HG03378 (cell line): ENCODE measurements around the gene SLC22A16.

Experiments
- ATAC-seq: cut with Tn5 transposase; IDR thresholded peaks from one replicate; pipeline ENCODE4 v1.9.1; 2021; ENCODE audit warnings: mild to moderate bottlenecking, moderate library complexity; ENCODE audit not compliant: unreplicated experiment

Gene SLC22A16

GRCh38 chr6:110408901-110409300 lies 67.5 kb downstream of the SLC22A16 start:
- no peak for ATAC-seq

DNA sequence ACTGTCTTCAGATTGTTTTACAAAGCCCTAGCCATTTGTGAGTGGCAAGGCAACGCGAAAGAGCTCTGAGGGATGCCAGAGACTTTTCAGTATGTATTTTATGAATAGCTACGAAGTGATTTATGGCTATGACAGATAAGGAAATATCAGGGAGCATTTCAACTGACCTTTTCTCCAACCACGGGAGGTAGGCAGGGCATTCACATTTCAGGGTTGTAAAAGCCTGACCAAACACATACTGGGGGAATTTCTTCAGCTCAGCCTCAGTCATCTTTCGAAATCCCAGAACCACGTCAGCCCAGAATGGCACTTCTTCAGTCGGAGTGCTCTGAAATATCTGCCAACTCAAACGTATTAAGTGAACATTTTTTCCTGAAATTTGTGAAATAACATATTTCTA lies 71.8 kb downstream of the SLC22A16 start:
- no peak for ATAC-seq

DNA sequence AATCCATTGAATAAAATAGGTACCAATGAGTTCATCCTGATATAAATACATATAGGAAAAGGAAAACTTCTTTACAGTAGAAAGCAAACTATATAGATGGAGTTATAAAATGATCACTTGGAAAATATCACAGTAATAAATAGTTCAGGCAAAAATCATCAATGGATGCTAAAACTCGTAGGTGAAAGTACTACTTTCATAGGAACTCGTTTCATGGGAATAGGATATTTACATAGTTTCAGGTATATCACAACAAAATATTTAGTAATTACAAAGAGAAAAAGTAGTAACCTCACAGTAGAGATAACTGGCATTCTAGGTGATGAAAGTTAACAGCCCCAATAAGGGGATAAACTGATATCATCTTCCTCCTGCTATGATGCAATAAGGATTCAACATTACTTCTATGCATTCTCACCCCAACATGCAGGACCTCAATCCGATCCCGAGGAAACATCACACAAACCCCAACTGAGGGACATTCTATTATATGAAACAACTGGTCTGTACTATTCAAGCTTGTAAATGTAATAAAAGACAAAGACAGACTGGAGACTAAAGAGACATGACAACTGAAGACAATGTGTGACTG lies 74.7 kb downstream of the SLC22A16 start:
- no peak for ATAC-seq

DNA sequence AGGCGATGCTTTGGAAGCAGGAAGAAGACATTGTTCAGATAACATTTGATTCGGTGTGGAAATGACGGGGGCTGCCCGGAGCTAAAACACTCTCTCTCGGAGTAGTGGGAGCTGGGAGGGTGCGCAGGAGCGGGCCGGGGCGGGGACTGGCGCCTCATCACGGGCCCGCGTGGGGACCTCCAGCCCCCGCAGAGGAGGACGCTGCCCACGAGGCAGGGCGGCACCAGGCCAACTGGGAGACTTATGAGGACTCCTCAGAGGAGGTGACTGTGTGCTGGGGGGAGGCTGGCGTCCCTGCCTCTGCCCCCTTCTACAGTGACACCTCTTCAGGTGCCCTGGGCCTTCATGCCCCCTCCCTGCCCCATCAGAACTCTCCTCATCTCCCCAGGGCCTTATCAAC lies 76.2 kb downstream of the SLC22A16 start:
- no peak for ATAC-seq

DNA sequence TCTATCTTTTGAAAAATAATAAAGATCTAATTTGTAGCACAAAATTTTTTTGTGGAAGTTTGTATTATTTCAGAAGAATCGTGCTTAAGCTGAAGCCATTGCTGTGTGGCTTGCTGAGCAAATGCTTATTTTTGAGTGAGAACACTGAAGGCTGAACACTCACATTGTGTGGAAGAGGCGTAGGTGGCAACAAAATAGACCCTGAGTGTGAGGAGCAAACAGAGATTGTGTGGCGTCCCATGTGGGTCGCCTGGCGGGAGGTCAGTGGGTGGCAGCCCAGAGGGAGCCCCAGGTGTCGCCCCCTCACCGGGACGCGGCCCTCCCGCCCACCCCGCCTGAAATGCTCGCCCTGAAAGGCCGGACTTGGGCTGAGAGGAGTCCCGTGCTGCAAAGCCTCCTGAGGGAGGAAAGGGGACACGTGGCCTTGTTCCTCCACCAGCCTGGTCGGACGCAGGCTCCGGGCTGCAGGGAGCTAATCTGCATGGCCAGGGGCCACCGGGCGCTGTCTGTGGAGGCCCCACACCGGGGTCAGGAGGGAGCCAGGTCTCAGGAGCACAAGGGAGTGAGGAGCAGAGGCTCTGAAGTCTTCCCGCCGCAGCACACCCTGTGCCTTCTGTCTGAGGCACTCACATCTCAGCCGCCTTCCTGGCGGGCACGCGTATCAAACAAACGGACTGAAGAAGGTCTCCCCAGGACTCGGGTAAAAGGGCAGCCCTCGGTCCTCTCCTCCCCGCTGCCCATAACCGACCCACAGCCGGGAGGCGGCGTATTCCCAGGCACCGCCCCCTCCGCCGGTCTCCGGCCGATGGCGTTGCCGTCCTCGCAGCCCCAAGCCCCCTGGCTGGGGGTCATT lies 77.0 kb downstream of the SLC22A16 start:
- no peak for ATAC-seq

- ATAC-seq: no peak
Observed at GRCh38 chr6:110398778-110399177, 77.6 kb downstream of the SLC22A16 start.

DNA sequence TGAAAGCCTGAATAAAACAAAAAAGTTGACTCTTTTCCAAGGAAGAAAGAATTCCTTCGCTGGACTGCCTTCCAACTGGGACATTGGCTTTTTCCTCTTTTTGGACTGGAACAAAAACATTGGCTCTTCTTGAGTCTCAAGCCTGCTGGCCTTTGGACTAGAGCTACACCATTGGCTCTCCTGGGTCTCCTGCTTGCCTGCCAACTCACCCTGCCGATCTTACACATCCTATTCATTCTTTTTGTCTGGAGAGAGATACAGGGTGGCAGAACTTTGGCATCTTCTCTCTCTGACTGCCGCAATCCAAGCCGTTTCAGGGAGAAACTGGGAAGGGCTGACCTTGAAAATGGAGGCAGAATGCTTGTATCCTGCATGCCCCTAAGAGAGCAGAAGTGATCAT lies 81.2 kb downstream of the SLC22A16 start:
- ATAC-seq: no peak

DNA sequence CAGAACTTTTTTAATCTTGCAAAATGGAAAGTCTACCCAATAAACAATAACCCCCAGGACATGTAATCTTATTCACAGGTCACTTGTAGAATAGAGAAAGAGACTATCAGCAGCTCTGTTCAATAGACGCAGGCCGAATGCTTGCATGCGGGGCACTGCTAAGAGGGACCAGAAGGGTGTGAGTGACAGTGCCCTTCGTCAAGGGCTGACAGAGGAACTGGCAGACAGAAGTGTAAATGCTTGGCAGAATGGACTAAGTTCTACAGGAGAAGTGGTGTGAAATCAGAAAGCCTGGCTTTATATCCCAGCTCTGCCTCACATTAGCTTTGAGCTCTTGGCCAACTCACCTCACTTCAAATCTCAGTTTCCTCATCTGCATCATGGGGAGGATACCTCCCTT lies 82.0 kb downstream of the SLC22A16 start:
- ATAC-seq: no peak

- no peak for ATAC-seq
Observed at GRCh38 chr6:110392727-110393126, 83.7 kb downstream of the SLC22A16 start.

DNA sequence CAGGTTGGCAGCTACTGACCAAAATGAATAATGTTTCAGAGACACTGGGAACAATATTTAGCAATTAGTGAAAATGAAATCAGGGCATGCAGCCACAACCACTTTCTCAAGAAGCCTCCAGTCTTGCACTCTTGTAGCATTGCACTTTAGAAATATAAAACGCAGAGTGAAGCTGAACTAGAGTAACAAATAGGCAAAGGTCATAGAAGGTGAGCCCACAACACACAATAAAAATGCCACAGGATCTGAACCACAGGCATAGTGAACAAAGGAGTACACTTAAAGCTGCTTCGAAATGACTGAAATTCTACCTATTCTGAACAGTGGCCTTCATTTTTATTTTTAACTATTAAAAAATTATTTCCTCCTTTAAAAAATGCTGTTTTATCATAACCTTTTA lies 86.0 kb downstream of the SLC22A16 start:
- no peak for ATAC-seq

DNA sequence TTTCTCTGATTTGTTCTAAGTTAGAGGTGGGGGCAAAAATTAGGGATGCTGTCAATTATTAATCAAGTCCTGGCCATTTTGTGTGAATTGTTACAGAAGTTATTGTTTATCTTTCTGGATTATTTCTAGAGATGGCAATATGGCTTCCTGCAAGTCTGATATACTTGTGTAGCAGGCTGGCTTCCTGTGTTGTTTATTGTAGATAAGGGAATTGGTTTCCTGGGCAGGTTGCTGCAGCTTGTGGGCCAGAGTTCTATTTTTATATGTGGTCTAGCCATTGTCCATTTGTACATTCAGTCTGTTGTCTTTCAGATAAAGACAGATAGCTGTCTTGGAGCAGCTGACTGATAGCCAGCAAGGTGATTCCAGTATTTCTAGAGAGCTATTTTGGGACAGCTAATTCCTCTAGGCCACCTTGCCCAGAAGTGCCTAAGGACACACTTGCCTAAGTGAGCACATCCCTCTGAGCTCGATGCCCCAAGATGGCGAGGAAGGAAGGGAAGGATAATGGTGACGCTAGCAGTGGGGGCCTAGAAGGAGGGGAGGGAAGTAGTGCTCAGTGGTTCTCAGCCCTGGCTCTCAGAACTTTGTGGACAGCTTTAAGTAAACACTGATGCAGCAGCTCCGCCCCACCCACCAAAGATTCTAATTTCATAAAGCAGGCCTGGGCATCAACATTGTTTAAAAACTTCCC lies 86.6 kb downstream of the SLC22A16 start:
- no peak for ATAC-seq

DNA sequence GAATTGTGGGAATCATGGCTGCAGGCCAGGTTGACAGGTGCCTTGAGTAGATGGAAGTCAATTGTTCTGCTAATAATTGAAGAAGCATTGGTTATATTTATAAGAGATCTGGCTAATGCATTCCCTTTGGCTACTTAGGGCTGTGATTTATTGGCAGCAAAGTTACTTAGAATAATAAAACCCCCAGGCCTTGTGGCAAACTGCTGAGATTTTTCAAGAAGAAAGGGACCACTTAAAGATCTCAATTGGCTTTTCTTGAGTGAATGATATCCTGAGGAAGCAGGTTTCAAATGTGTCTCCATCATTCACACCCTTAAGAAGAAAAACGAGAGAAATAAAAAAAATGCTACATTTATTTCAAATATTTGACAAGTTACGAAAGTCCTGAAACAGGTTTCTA lies 88.4 kb downstream of the SLC22A16 start:
- ATAC-seq: no peak

DNA sequence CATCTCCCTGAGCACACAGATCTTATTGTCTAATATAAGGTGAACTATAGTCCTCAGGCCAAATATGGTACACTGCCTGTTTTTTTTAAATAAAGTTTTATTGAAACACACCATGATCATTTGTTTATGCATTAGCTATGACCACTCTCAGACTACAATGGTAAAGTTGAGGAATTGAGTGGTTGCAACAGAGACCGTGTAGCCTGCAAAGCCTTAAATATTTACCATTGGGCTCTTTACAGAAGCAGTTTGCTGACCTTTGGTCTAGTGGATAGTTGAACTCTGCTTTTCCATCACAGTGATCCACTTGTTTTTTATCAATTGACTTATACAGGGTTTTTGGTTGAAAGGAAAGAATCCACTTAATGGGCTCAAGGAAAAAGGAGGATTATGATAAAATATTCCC lies 91.0 kb downstream of the SLC22A16 start:
- no peak for ATAC-seq

- no peak for ATAC-seq
Observed at GRCh38 chr6:110378552-110378951, 97.9 kb downstream of the SLC22A16 start.
